K562 (cell line): ENCODE results near the gene RESP18. TPM values are rescaled to one million over a fixed set of nuclear protein-coding genes. Genes with fewer than 3 reads are reported as not detected.

Experiments used
- ATAC-seq: fragments of 200-7000 bp; cut with Tn5 transposase; 3 replicates; pipeline ENCODE4 v1.9.1; 2020; ENCODE audit warnings: moderate library complexity
- BruUV-seq: library from RNA; stranded (reverse); fragments of 400-500 nt; replicated peaks from 2 replicates; lab custom pipeline; 2021; lab: Mats Ljungman, UMichigan
- CTCF ChIA-PET: fragments of 300-600 bp; formaldehyde crosslinking; extraction: SDS; loops from one replicate; lab custom pipeline; 2021; ENCODE audit warnings: low intra/inter-chr PET ratio; lab: Yijun Ruan, JAX
- POLR2A ChIA-PET: fragments of 300-600, 350-650 bp; sonication (Branson Sonifier 250); formaldehyde crosslinking; extraction: SDS; loops from one replicate; lab custom pipeline; 2021; ENCODE audit warnings: antibody characterized with exemption, inconsistent platforms; lab: Yijun Ruan, JAX
- DNase-seq, 4 experiments: peaks; one replicate each; pipeline versions ENCODE4 v3.0.0 to v3.0.0-alpha.2; 2011 to 2018; ENCODE audit warnings: low spot score in 3 of 4, mixed read lengths in 3 of 4; ENCODE audit errors: extremely low read depth in 1 of 4
- FAIRE-seq: peaks from 2 replicates; lab custom pipeline; 2011; peaks lifted over from hg19 to GRCh38; lab: Jason Lieb, UNC
- H2AFZ ChIP-seq: 2 replicates; pipeline ENCODE4 v1.6.0; 2011; ENCODE audit warnings: low read depth, low read length, control low read depth, inconsistent platforms
- H3K27ac ChIP-seq: fragments of 200-600 bp; 3 replicates; pipeline ENCODE4 v1.8.0; 2011; ENCODE audit warnings: low read depth, mild to moderate bottlenecking, control low read depth, inconsistent platforms, low read length, moderate library complexity, mixed read lengths; ENCODE audit errors: extremely low read depth
- H3K27me3 ChIP-seq, 2 experiments: fragments of 300-600 bp in 1 of 2; 2 replicates in 1 of 2; 3 replicates in 1 of 2; pipeline versions ENCODE4 v1.6.0 to v1.8.0; 2011; ENCODE audit warnings: inconsistent platforms in 2 of 2, low read length in 2 of 2, mild to moderate bottlenecking in 1 of 2, mixed read lengths in 1 of 2, moderate library complexity in 1 of 2; ENCODE audit not compliant: control insufficient read depth in 2 of 2, insufficient read depth in 2 of 2
- H3K36me3 ChIP-seq: fragments of 300-600 bp; 3 replicates; pipeline ENCODE4 v1.8.0; 2011; ENCODE audit warnings: mild to moderate bottlenecking, low read length, inconsistent platforms; ENCODE audit not compliant: control insufficient read depth, insufficient read depth
- H3K4me1 ChIP-seq, 2 experiments: fragments of 200-600 bp in 1 of 2; replicated peaks in 1 of 2; 2 replicates in 1 of 2; 3 replicates in 1 of 2; pipeline versions ENCODE4 v1.5.1 to v1.8.0; 2011; ENCODE audit warnings: inconsistent platforms in 2 of 2, low read length in 2 of 2, mild to moderate bottlenecking in 1 of 2, mixed read lengths in 1 of 2, moderate library complexity in 1 of 2; ENCODE audit not compliant: control insufficient read depth in 2 of 2, insufficient read depth in 2 of 2
- H3K4me2 ChIP-seq: 2 replicates; pipeline ENCODE4 v1.6.1; 2011; ENCODE audit warnings: low read length, control low read depth, inconsistent platforms, mixed read lengths; ENCODE audit not compliant: insufficient read depth
- H3K4me3 ChIP-seq: fragments of 200-600 bp; sonication (generic), shearing (Covaris generic); 2 replicates; pipeline ENCODE4 v1.5.1; 2016; ENCODE audit warnings: control low read depth, inconsistent platforms
- H3K79me2 ChIP-seq: fragments of 200-600 bp; 3 replicates; pipeline ENCODE4 v1.8.0; 2011; ENCODE audit warnings: low read length, inconsistent platforms; ENCODE audit not compliant: control insufficient read depth, insufficient read depth
- H3K9ac ChIP-seq, 2 experiments: 2 replicates each; pipeline versions ENCODE4 v1.6.0 to v1.6.1; 2011; ENCODE audit warnings: low read depth in 2 of 2, low read length in 2 of 2, control low read depth in 1 of 2, inconsistent platforms in 1 of 2, mild to moderate bottlenecking in 1 of 2, mixed read lengths in 1 of 2; ENCODE audit not compliant: insufficient read depth in 1 of 2
- H3K9me1 ChIP-seq: one replicate; pipeline ENCODE4 v1.6.0; 2011; ENCODE audit warnings: inconsistent platforms, mild to moderate bottlenecking, low read length, moderate library complexity; ENCODE audit not compliant: control insufficient read depth, insufficient read depth
- H3K9me3 ChIP-seq: replicated peaks from 2 replicates; pipeline ENCODE4 v1.5.1; 2011; ENCODE audit warnings: low read depth, low read length, inconsistent platforms; ENCODE audit not compliant: control insufficient read depth, insufficient read depth
- H4K20me1 ChIP-seq: replicated peaks from 2 replicates; pipeline ENCODE4 v1.6.1; 2011; ENCODE audit warnings: low read length, inconsistent platforms, mixed read lengths; ENCODE audit not compliant: control insufficient read depth, insufficient read depth
- BCOR ChIP-seq: fragments of 450-650 bp; IDR thresholded peaks from 2 replicates; pipeline ENCODE4 v1.6.1; 2016
- CBFA2T3 ChIP-seq: fragments of 450-650 bp; IDR thresholded peaks from 2 replicates; pipeline ENCODE4 v1.6.1; 2017
- CBX5 ChIP-seq: IDR thresholded peaks from 2 replicates; pipeline ENCODE4 v1.6.1; 2014; ENCODE audit warnings: low read depth, borderline replicate concordance
- EGR1 ChIP-seq: fragments of 450-650 bp; conservative IDR thresholded peaks from 2 replicates; pipeline ENCODE4 v1.6.1; 2017; ENCODE audit warnings: mild to moderate bottlenecking
- NFIC ChIP-seq: fragments of 450-650 bp; IDR thresholded peaks from 2 replicates; pipeline ENCODE4 v1.6.1; 2017; ENCODE audit warnings: mild to moderate bottlenecking, inconsistent platforms
- POLR3A ChIP-seq: IDR thresholded peaks from 2 replicates; pipeline ENCODE4 v1.6.1; 2011; ENCODE audit warnings: borderline replicate concordance, mild to moderate bottlenecking, moderate library complexity; ENCODE audit not compliant: insufficient read length, insufficient read depth; ENCODE audit errors: extremely low read depth
- SMC3 ChIP-seq: conservative IDR thresholded peaks from 2 replicates; pipeline ENCODE4 v1.6.1; 2011; ENCODE audit warnings: low read depth, low read length, improper control_type of control experiment; ENCODE audit not compliant: insufficient read depth
- SPI1 ChIP-seq: IDR thresholded peaks from 2 replicates; pipeline ENCODE4 v1.6.1; 2011; ENCODE audit warnings: low read depth, low read length, control low read depth, borderline replicate concordance
- ZBTB7A ChIP-seq: IDR thresholded peaks from 2 replicates; pipeline ENCODE4 v1.6.1; 2011; ENCODE audit warnings: low read depth, mild to moderate bottlenecking, low read length, moderate library complexity, borderline replicate concordance; ENCODE audit not compliant: control insufficient read depth
- ZNF239 ChIP-seq: fragments of 250-450 bp; sonication (Bioruptor Pico); IDR thresholded peaks from 2 replicates; pipeline ENCODE4 v1.4.0; 2020; ENCODE audit warnings: mild to moderate bottlenecking
- WGBS: fragments of 100-300 bp; shearing (Covaris generic); methylation state at CpG from one replicate; pipeline ENCODE4 v1.1.6; 2016; ENCODE audit warnings: low coverage, mixed read lengths; ENCODE audit not compliant: insufficient coverage; ENCODE audit errors: missing lambda C conversion rate; 5-methylcytosine and 5-hydroxymethylcytosine counted together
- in situ Hi-C: fragments of 300-500 bp; cut with MboI; formaldehyde crosslinking; loops from 4 replicates; pipeline ENCODE4 v1.15.0; 2018; ENCODE audit warnings: inconsistent platforms, mixed read lengths
- intact Hi-C: fragments of 100-400 bp; cut with micrococcal nuclease; formaldehyde crosslinking; loops from 2 replicates; pipeline ENCODE4 v1.14.2; 2022
- polyA plus RNA-seq, 8 experiments: library from polyadenylated mRNA; depleted of rRNA in 4 of 8; stranded (reverse) in 5 of 8; unstranded in 3 of 8; fragments of >200 nt; fragmentation: Nextera tagmentation in 2 of 8; fragmentation: Illumina TruSeq in 1 of 8; extraction: Ambion mirVana in 2 of 8; extraction: Trizol in 1 of 8; gene quantifications; 2 replicates each; pipeline versions ENCODE4 v1.2.1 to v1.2.3, GENCODE V29; 2011 to 2014; ENCODE audit warnings: inconsistent platforms in 1 of 8, missing spikeins in 1 of 8
- total RNA-seq, 7 experiments: library from RNA; depleted of rRNA in 6 of 7; stranded (reverse); fragments of >200 nt in 6 of 7; fragmentation: Illumina TruSeq in 2 of 7; extraction: Trizol in 2 of 7; gene quantifications; 2 replicates each; pipeline versions ENCODE4 v1.2.1 to v1.2.3, GENCODE V29; 2011 to 2021; ENCODE audit warnings: low replicate concordance in 1 of 7
- TF ChIP-seq, protein P1 (sequence below): sonication (generic); formaldehyde crosslinking; IDR thresholded peaks from 2 replicates; pipeline ENCODE4 v1.8.1; 2023; ENCODE audit warnings: mild to moderate bottlenecking, missing genetic modification reagents

Gene RESP18
- total and polyA plus RNA-seq, 9 of the 15 experiments (the other 6 are each of a cell fraction or from before 2014, with no cell fraction given): not detected

- TF ChIP-seq CBX5: no peak
- no peak for TF ChIP-seq SPI1
Observed at GRCh38 chr2:219290381-219291171, 42.0 kb downstream of the RESP18 start (continued).

- Histone ChIP-seq H3K27ac (no peak overlapping the region), H3K36me3 (no peaks in the 10 kb centered on the region), H4K20me1 (no peaks in the 10 kb centered on the region), H2AFZ (no peak overlapping the region), H3K9me3 (no peaks in the 10 kb centered on the region), H3K4me2 (no peak overlapping the region), H3K4me1 (peaks cover 35 to 66% of the 10 kb centered on the region in 2 experiments), H3K9me1 (no peaks in the 10 kb centered on the region), H3K9ac (0 out of 4 replicates have a peak overlapping the region, but pooled peaks of 1 of the 2 experiments have one; percentile 39), H3K79me2 (no peaks in the 10 kb centered on the region), H3K4me3 (no peak overlapping the region), H3K27me3 (no peaks in the 10 kb centered on the region)
- DNase-seq (peak in 1 of 4 experiments; percentile 24), ATAC-seq (no peak), FAIRE-seq (no peak)
- 58% methylated on average over 9 of the region's 16 CpGs for WGBS
- ChIA-PET CTCF (no interaction called here), POLR2A (interaction anchor here (0.7 to 1.1 kb wide), 3 partner anchors 9 to 853 kb away, joined by 3 to 5 read pairs (median 4); partner anchors contain the start of gene DNAJB2)
- intact Hi-C loops (no loop called here), in situ Hi-C loops (loop anchor here (5.0 kb wide), 1 partner anchor 117 kb away; the partner anchor contains the start of gene SLC23A3)
- no TSS peak for BruUV-seq
- TF ChIP-seq EGR1 (peak; percentile 58; the same call in 1 of the 2 replicates), ZBTB7A (peak; percentile 72; the same call in 1 of the 2 replicates), POLR3A (no peak), BCOR (0 out of 2 replicates have a peak, but pooled peaks have one; percentile 6), ZNF239 (no peak), NFIC (peak; percentile 63), CBFA2T3 (0 out of 2 replicates have a peak, but pooled peaks have one; percentile 8), SMC3 (no peak)
- TF ChIP-seq, protein P1, sequence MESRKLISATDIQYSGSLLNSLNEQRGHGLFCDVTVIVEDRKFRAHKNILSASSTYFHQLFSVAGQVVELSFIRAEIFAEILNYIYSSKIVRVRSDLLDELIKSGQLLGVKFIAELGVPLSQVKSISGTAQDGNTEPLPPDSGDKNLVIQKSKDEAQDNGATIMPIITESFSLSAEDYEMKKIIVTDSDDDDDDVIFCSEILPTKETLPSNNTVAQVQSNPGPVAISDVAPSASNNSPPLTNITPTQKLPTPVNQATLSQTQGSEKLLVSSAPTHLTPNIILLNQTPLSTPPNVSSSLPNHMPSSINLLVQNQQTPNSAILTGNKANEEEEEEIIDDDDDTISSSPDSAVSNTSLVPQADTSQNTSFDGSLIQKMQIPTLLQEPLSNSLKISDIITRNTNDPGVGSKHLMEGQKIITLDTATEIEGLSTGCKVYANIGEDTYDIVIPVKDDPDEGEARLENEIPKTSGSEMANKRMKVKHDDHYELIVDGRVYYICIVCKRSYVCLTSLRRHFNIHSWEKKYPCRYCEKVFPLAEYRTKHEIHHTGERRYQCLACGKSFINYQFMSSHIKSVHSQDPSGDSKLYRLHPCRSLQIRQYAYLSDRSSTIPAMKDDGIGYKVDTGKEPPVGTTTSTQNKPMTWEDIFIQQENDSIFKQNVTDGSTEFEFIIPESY: peak; percentile 78
Observed at GRCh38 chr2:219289537-219290361, 42.8 kb downstream of the RESP18 start.
